CD4-positive, alpha-beta T cell (primary cell): ENCODE measurements around the gene PKD1L1. TPM values are rescaled to one million over a fixed set of nuclear protein-coding genes. Genes with fewer than 3 reads are reported as not detected.

Experiments used
- ATAC-seq: fragments of 200-7000 bp; cut with Tn5 transposase; one replicate; pipeline ENCODE4 v1.10.0; 2022; ENCODE audit warnings: mild to moderate bottlenecking; ENCODE audit not compliant: poor library complexity
- CTCF ChIA-PET: fragments of 350-600 bp; sonication (Branson Sonifier 250); formaldehyde crosslinking; loops from one replicate; lab custom pipeline; 2021; ENCODE audit warnings: antibody characterized with exemption, inconsistent platforms; lab: Charles Lee
- POLR2A ChIA-PET: fragments of 350-600 bp; sonication (Branson Sonifier 250); formaldehyde crosslinking; loops from one replicate; lab custom pipeline; 2021; ENCODE audit warnings: antibody characterized with exemption, inconsistent platforms; lab: Charles Lee
- DNase-seq, 14 experiments: peaks; one replicate each; pipeline ENCODE4 v3.0.0-alpha.2; 2013 to 2020; ENCODE audit warnings: mixed read lengths in 2 of 14
- H3K27ac ChIP-seq, 2 donors: one replicate each; pipeline versions ENCODE4 v1.5.1 to v1.7.0; 2013; ENCODE audit warnings: low read length in 2 of 2, low read depth in 1 of 2, mild to moderate bottlenecking in 1 of 2
- H3K27me3 ChIP-seq, 2 experiments: 1 replicate in 1 of 2; 2 replicates in 1 of 2; pipeline versions ENCODE4 v1.6.1 to v1.7.0; 2013; ENCODE audit warnings: low read length in 2 of 2, control low read depth in 1 of 2, mild to moderate bottlenecking in 1 of 2, moderate library complexity in 1 of 2; ENCODE audit not compliant: insufficient read depth in 2 of 2, control insufficient read depth in 1 of 2
- H3K36me3 ChIP-seq: one replicate; pipeline ENCODE4 v1.6.1; 2013; ENCODE audit warnings: low read length, control low read depth; ENCODE audit not compliant: insufficient read depth
- H3K4me1 ChIP-seq: one replicate; pipeline ENCODE4 v1.6.1; 2013; ENCODE audit warnings: low read length, control low read depth; ENCODE audit not compliant: insufficient read depth
- H3K4me3 ChIP-seq: one replicate; pipeline ENCODE4 v1.5.1; 2013; ENCODE audit warnings: mild to moderate bottlenecking, low read length, moderate library complexity
- H3K9me3 ChIP-seq, 2 experiments: 1 replicate in 1 of 2; 2 replicates in 1 of 2; pipeline versions ENCODE4 v1.6.1 to v1.7.0; 2013; ENCODE audit warnings: low read length in 2 of 2, mild to moderate bottlenecking in 2 of 2, control low read depth in 1 of 2, moderate library complexity in 1 of 2; ENCODE audit not compliant: control insufficient read depth in 1 of 2, insufficient read depth in 1 of 2
- H3K27ac Mint-ChIP-seq: one replicate; pipeline ENCODE4 v1.8.0; 2020; ENCODE audit warnings: mixed read lengths
- H3K27me3 Mint-ChIP-seq: one replicate; pipeline ENCODE4 v1.8.0; 2021; ENCODE audit warnings: mixed read lengths
- H3K36me3 Mint-ChIP-seq: one replicate; pipeline ENCODE4 v1.8.0; 2021; ENCODE audit warnings: low read depth, mixed read lengths
- H3K4me1 Mint-ChIP-seq: one replicate; pipeline ENCODE4 v1.8.0; 2021; ENCODE audit warnings: low read depth, mixed read lengths
- H3K4me3 Mint-ChIP-seq: one replicate; pipeline ENCODE4 v1.8.0; 2020; ENCODE audit warnings: mild to moderate bottlenecking, mixed read lengths
- H3K9me3 Mint-ChIP-seq: one replicate; pipeline ENCODE4 v1.8.0; 2020; ENCODE audit warnings: mixed read lengths
- CTCF ChIP-seq: fragments of 200-600 bp; IDR thresholded peaks from one replicate; pipeline ENCODE4 v1.8.0; 2022; ENCODE audit warnings: antibody characterized with exemption, mild to moderate bottlenecking
- intact Hi-C, 2 experiments: fragments of 100-400 bp; cut with DNase I in 1 of 2; cut with micrococcal nuclease in 1 of 2; formaldehyde crosslinking; loops; one replicate each; pipeline versions ENCODE4 v1.15.1 to v1.9.0; 2023 to 2025; cut with DNase I, micrococcal nuclease
- total RNA-seq, 174 experiments: library from RNA in 2 of 174; stranded (reverse) in 2 of 174; gene quantifications; one replicate each; pipeline ENCODE4 v1.2.3 and lab custom pipeline; 2021 to 2026

Gene PKD1L1
- total RNA-seq, 2 experiments from 2014 or later, result 0.20 to 0.25 TPM

- Histone ChIP-seq H3K4me1 (no peaks in the 10 kb centered on the region), H3K36me3 (no peaks in the 10 kb centered on the region), H3K9me3 (no peaks in the 10 kb centered on the region), H3K27me3 (no peaks in the 10 kb centered on the region), H3K27ac (no peak overlapping the region), H3K4me3 (no peak overlapping the region)
- no peak for TF ChIP-seq CTCF
- Mint-ChIP-seq H3K36me3 (no peaks in the 10 kb centered on the region), H3K9me3 (no peaks in the 10 kb centered on the region), H3K4me3 (no peak overlapping the region), H3K27ac (no peak overlapping the region), H3K27me3 (no peaks in the 10 kb centered on the region), H3K4me1 (no peaks in the 10 kb centered on the region)
- ATAC-seq, result no peak
- DNase-seq, result no peak
- POLR2A ChIA-PET, result no interaction called here
- intact Hi-C loops, result no loop called here
- CTCF ChIA-PET, result no interaction called here
These were observed 108.9 kb downstream of the PKD1L1 start for GRCh38 chr7:47839381-47839780.

GRCh38 chr7:47837826-47838225 lies 110.4 kb downstream of the PKD1L1 start:
- Histone ChIP-seq H3K36me3 (no peaks in the 10 kb centered on the region), H3K27ac (no peak overlapping the region), H3K9me3 (no peaks in the 10 kb centered on the region), H3K4me3 (no peak overlapping the region), H3K4me1 (no peaks in the 10 kb centered on the region), H3K27me3 (no peaks in the 10 kb centered on the region)
- no peaks in the 10 kb centered on the region for H3K9me3 Mint-ChIP-seq
- DNase-seq (no peak), ATAC-seq (no peak)
- no peaks in the 10 kb centered on the region for H3K4me1 Mint-ChIP-seq
- H3K27ac Mint-ChIP-seq, result no peak overlapping the region
- H3K27me3 Mint-ChIP-seq, result no peaks in the 10 kb centered on the region
- no peaks in the 10 kb centered on the region for H3K36me3 Mint-ChIP-seq
- ChIA-PET CTCF (no interaction called here), POLR2A (no interaction called here)
- no peak for TF ChIP-seq CTCF
- no peak overlapping the region for H3K4me3 Mint-ChIP-seq
- intact Hi-C loops, result no loop called here

- Histone ChIP-seq H3K9me3 (no peaks in the 10 kb centered on the region), H3K4me1 (no peaks in the 10 kb centered on the region), H3K4me3 (no peak overlapping the region), H3K27me3 (no peaks in the 10 kb centered on the region), H3K36me3 (no peaks in the 10 kb centered on the region), H3K27ac (no peak overlapping the region)
- no peak for TF ChIP-seq CTCF
- POLR2A ChIA-PET, result no interaction called here
- Mint-ChIP-seq H3K36me3 (no peaks in the 10 kb centered on the region), H3K4me3 (no peak overlapping the region), H3K9me3 (no peaks in the 10 kb centered on the region), H3K27ac (no peak overlapping the region), H3K27me3 (no peaks in the 10 kb centered on the region), H3K4me1 (no peaks in the 10 kb centered on the region)
- CTCF ChIA-PET, result no interaction called here
- DNase-seq, result no peak
- intact Hi-C loops, result no loop called here
- no peak for ATAC-seq
These were observed 111.6 kb downstream of the PKD1L1 start for GRCh38 chr7:47836503-47837202.
